GM23338 (cell line): ENCODE results near the gene HSFX1. TPM values are rescaled to one million over a fixed set of nuclear protein-coding genes. Genes with fewer than 3 reads are reported as not detected.

Source experiments
- polyA plus RNA-seq: library from polyadenylated mRNA; unstranded; fragments of >200 nt; fragmentation: Nextera tagmentation; extraction: Ambion mirVana; gene quantifications from 2 replicates; pipeline ENCODE4 v1.2.1, GENCODE V29; 2016
- small RNA-seq: library from RNA; depleted of rRNA; stranded (forward); fragments of <200 nt; gene quantifications from one replicate; pipeline ENCODE3, GENCODE V24; 2014; ENCODE audit warnings: low replicate concordance
- total RNA-seq: library from RNA; depleted of rRNA; stranded (reverse); fragments of >200 nt; shearing (Covaris generic); gene quantifications from 2 replicates; pipeline ENCODE4 v1.2.3, GENCODE V29; 2014; rRNA removed

The HSFX1 gene
- total and polyA plus RNA-seq, 2 experiments from 2014 or later = 0.56 TPM; not detected in 1

Small RNA genes within 50 kb of the gene (small RNA-seq; reads per million reads assigned to genes)
- gene AC244098.1 = not detected
- gene AC244098.2 = not detected
- gene AC244098.3 = not detected

Other genes with a start within 250 kb of the HSFX1 start
- 2.5 and 4.0 TPM in 2 replicates for gene EOLA1, start 233.1 kb upstream of the HSFX1 start, total RNA-seq
- gene EOLA1, start 233.1 kb upstream of the HSFX1 start, polyA plus RNA-seq = 2.6 and 3.3 TPM in 2 replicates
- gene HSFX3, start 224.1 kb upstream of the HSFX1 start, total RNA-seq = not detected in 2 replicates
- not detected in 2 replicates for gene HSFX3, start 224.1 kb upstream of the HSFX1 start, polyA plus RNA-seq
- gene MAGEA9B, start 186.6 kb upstream of the HSFX1 start, total RNA-seq = 0.52 TPM in 1 of 2 replicates, not detected in the other
- not detected in 2 replicates for gene MAGEA9B, start 186.6 kb upstream of the HSFX1 start, polyA plus RNA-seq
- not detected in 2 replicates for gene HSFX2, start 178.8 kb upstream of the HSFX1 start, total RNA-seq
- 0.26 and 0.29 TPM in 2 replicates for gene HSFX2, start 178.8 kb upstream of the HSFX1 start, polyA plus RNA-seq
- gene TMEM185A, start 142.3 kb upstream of the HSFX1 start, total RNA-seq = 16.7 and 18.1 TPM in 2 replicates
- 9.3 and 14.1 TPM in 2 replicates for gene TMEM185A, start 142.3 kb upstream of the HSFX1 start, polyA plus RNA-seq
- gene MAGEA11, start 62.0 kb upstream of the HSFX1 start, total RNA-seq = not detected in 2 replicates
- 0.12 TPM in 1 of 2 replicates, not detected in the other for gene MAGEA11, start 62.0 kb upstream of the HSFX1 start, polyA plus RNA-seq
- gene MAGEA9, start 7.9 kb downstream of the HSFX1 start, total RNA-seq = not detected in 2 replicates
- not detected in 2 replicates for gene MAGEA9, start 7.9 kb downstream of the HSFX1 start, polyA plus RNA-seq
- gene MAGEA8, start 107.1 kb downstream of the HSFX1 start, total RNA-seq = not detected in 2 replicates
- not detected in 2 replicates for gene MAGEA8, start 107.1 kb downstream of the HSFX1 start, polyA plus RNA-seq
- not detected in 2 replicates for gene HSFX4, start 155.5 kb downstream of the HSFX1 start, total RNA-seq
- not detected in 2 replicates for gene HSFX4, start 155.5 kb downstream of the HSFX1 start, polyA plus RNA-seq
- 23.0 and 25.1 TPM in 2 replicates for gene EOLA2, start 164.4 kb downstream of the HSFX1 start, total RNA-seq
- gene EOLA2, start 164.4 kb downstream of the HSFX1 start, polyA plus RNA-seq = 22.1 and 24.4 TPM in 2 replicates